Measurements from ENCODE around the gene CCDC40. TPM values are rescaled to one million over a fixed set of nuclear protein-coding genes. Genes with fewer than 3 reads are reported as not detected.
"Not testable (repeated sequence)": the region's sequence is repeated elsewhere in the genome, so short reads cannot be mapped to it uniquely, and the experiment has no call there.

Gene CCDC40
- total RNA-seq, 1 donor from 2014 or later, result 7.7 TPM

DNA sequence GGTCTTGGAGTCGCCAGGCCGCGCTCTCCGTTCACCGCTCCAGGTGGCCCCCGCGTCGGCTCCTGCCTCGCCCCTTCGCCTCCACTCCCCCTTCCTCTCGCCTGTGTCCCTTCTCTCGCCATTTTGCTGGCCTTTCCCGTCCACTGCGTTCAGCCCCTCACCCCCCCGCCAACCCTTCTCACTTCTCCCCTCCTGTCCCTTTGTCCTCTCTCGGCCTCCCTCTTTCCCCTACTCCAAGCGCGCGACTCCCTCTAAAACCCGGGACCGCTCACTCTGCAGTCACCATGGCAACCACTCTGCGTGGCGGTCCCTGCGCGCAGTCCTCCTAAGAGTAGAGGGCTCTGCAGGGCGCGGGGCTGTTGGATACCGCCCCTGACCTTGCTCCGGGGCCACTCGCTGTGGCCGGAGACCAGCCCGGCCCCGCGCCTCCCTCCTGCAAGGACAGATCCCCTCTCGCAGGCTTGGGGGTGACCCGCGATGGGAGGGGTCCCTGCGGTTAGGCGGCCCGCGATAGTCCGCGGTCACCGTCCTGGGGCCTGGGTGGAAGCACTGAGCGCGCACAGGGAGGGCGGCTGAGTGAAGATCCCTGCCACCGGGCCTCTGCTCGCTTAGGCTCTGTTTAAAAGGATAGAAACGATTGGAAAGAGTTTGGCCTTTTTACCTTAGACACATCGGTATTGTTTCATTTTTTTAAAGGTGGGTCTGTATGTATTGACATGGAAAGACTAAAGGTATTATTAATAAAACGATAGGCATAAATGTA lies 454 bp downstream of the CCDC40 start:
- Mint-ChIP-seq H3K4me3 (peak overlapping the region; percentile 95), H3K36me3 (peaks cover 21% of the 10 kb centered on the region), H3K4me1 (peaks cover 37% of the 10 kb centered on the region), H3K9me3 (no peaks in the 10 kb centered on the region), H3K27me3 (ENCODE audit: insufficient read depth, low read depth) (peaks cover 6% of the 10 kb centered on the region), H3K27ac (peak overlapping the region; percentile 98)
- peaks cover 11% of the 10 kb centered on the region for H3K27me3 ChIP-seq
- H3K79me2 ChIP-seq (ENCODE audit: low read depth), result peaks cover 34% of the 10 kb centered on the region
- no peaks in the 10 kb centered on the region for H3K9me3 ChIP-seq (ENCODE audit: low read depth)
- no peak for TF ChIP-seq EZH2phosphoT487 (IDR thresholded peaks at IDR 0.05)
- TF ChIP-seq EZH2 (IDR thresholded peaks at IDR 0.05), result no peak
- TF ChIP-seq, protein P1, sequence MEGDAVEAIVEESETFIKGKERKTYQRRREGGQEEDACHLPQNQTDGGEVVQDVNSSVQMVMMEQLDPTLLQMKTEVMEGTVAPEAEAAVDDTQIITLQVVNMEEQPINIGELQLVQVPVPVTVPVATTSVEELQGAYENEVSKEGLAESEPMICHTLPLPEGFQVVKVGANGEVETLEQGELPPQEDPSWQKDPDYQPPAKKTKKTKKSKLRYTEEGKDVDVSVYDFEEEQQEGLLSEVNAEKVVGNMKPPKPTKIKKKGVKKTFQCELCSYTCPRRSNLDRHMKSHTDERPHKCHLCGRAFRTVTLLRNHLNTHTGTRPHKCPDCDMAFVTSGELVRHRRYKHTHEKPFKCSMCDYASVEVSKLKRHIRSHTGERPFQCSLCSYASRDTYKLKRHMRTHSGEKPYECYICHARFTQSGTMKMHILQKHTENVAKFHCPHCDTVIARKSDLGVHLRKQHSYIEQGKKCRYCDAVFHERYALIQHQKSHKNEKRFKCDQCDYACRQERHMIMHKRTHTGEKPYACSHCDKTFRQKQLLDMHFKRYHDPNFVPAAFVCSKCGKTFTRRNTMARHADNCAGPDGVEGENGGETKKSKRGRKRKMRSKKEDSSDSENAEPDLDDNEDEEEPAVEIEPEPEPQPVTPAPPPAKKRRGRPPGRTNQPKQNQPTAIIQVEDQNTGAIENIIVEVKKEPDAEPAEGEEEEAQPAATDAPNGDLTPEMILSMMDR (IDR thresholded peaks at IDR 0.05), result no peak
- peak overlapping the region; percentile 88 for H3K4me2 ChIP-seq
- H3F3A ChIP-seq (ENCODE audit: low read depth), result peaks cover 23% of the 10 kb centered on the region
- peak overlapping the region; percentile 28 for H3K9ac ChIP-seq
- peak; percentile 92 for DNase-seq (ENCODE audit: low spot score)
- H3K36me3 ChIP-seq, result peaks cover 5% of the 10 kb centered on the region
- peaks cover 8% of the 10 kb centered on the region for H3K4me1 ChIP-seq
- H3K27ac ChIP-seq, result no peak overlapping the region
- H3K4me3 ChIP-seq, result peak overlapping the region; percentile 72
- peak overlapping the region; percentile 80 for H2AFZ ChIP-seq (replicated peaks)
- peaks cover 31% of the 10 kb centered on the region for H4K20me1 ChIP-seq (ENCODE audit: low read depth)

DNA sequence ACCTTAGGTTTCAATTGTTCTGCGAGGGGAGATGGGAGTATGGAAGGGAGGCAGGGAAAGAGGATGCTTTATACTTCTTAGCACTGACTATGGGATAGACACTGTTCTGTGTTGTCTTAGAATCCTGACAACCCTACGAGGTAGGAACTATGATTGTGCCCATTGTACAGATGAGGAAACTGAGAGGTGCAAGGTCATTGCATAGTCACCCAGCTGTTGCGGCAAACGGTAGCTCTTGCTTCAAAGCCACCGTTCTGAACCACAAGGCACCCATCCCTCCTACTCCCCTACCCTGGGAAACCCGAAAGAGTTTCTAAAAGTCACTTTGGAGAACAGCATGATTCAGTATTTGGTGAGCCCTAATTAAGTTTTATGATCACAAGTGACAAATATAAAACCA lies 7.5 kb downstream of the CCDC40 start:
- Mint-ChIP-seq H3K36me3 (peaks cover 41% of the 10 kb centered on the region), H3K27me3 (ENCODE audit: insufficient read depth, low read depth) (peaks cover 4% of the 10 kb centered on the region), H3K9me3 (peaks cover 4% of the 10 kb centered on the region), H3K4me1 (no peaks in the 10 kb centered on the region), H3K27ac (no peak overlapping the region), H3K4me3 (no peak overlapping the region)
- no peaks in the 10 kb centered on the region for H3K4me1 ChIP-seq
- H3K27me3 ChIP-seq, result no peaks in the 10 kb centered on the region
- H3K9ac ChIP-seq, result no peak overlapping the region
- no peak for DNase-seq (ENCODE audit: low spot score)
- H3K9me3 ChIP-seq (ENCODE audit: low read depth), result no peaks in the 10 kb centered on the region
- no peak overlapping the region for H3K4me2 ChIP-seq
- TF ChIP-seq, protein P1 (IDR thresholded peaks at IDR 0.05), result no peak
- TF ChIP-seq EZH2 (IDR thresholded peaks at IDR 0.05) (no peak), EZH2phosphoT487 (IDR thresholded peaks at IDR 0.05) (no peak)
- H2AFZ ChIP-seq (replicated peaks), result no peak overlapping the region
- H3F3A ChIP-seq (ENCODE audit: low read depth), result no peaks in the 10 kb centered on the region
- H4K20me1 ChIP-seq (ENCODE audit: low read depth), result no peaks in the 10 kb centered on the region
- no peak overlapping the region for H3K4me3 ChIP-seq
- no peaks in the 10 kb centered on the region for H3K79me2 ChIP-seq (ENCODE audit: low read depth)
- no peak overlapping the region for H3K27ac ChIP-seq
- peaks cover 5% of the 10 kb centered on the region for H3K36me3 ChIP-seq

DNA sequence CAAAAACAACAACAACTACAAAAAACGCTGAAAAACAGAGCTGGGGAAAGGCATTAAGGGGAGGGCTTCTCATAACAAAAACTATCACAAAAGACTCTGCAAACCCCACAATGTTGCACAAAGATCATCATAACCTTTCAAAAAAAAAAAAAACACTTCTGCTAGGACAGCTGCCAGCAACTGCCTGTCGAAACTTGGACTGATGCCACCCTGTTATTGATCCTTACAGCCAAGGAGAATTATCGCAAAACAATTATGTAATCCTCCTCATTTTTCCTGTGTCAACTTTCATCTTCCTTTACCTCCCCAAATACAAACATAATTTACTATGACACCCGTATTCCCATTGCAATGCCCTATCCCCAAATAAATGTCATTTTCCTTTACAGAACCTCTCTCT lies 9.3 kb downstream of the CCDC40 start:
- Mint-ChIP-seq H3K36me3 (peaks cover 39% of the 10 kb centered on the region), H3K27ac (no peak overlapping the region), H3K4me3 (no peak overlapping the region), H3K9me3 (peaks cover 4% of the 10 kb centered on the region), H3K4me1 (no peaks in the 10 kb centered on the region), H3K27me3 (ENCODE audit: insufficient read depth, low read depth) (peaks cover 2% of the 10 kb centered on the region)
- Histone ChIP-seq H3K4me3 (no peak overlapping the region), H3K4me2 (no peak overlapping the region), H3K9me3 (ENCODE audit: low read depth) (no peaks in the 10 kb centered on the region), H3K36me3 (peaks cover 4% of the 10 kb centered on the region), H3K27me3 (no peaks in the 10 kb centered on the region), H3K27ac (no peak overlapping the region), H4K20me1 (ENCODE audit: low read depth) (no peaks in the 10 kb centered on the region), H3K9ac (no peak overlapping the region), H3F3A (ENCODE audit: low read depth) (no peaks in the 10 kb centered on the region), H3K79me2 (ENCODE audit: low read depth) (no peaks in the 10 kb centered on the region), H3K4me1 (no peaks in the 10 kb centered on the region), H2AFZ (replicated peaks) (no peak overlapping the region)
- DNase-seq (ENCODE audit: low spot score), result no peak
- TF ChIP-seq EZH2 (IDR thresholded peaks at IDR 0.05) (no peak), EZH2phosphoT487 (IDR thresholded peaks at IDR 0.05) (no peak)
- TF ChIP-seq, protein P1 (IDR thresholded peaks at IDR 0.05), result no peak

DNA sequence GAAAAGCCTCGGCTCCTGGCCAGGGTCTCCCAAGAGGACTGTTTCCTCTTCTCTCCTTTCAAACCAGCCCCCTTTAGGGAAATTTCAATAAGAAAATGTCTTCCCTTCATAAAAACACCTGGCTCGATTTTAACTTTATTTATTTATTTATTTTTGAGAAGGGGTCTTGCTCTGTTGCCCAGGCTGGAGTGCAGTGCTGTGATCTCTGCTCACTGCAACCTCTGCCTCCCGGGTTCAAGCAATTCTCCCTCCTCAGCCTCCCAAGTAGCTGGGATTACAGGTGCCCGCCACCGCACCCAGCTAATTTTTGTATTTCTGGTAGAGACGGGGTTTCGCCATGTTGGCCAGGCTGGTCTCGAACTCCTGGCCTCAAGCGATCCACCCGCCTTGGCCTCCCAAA lies 10.3 kb downstream of the CCDC40 start:
- not testable (repeated sequence) for H3K9ac ChIP-seq; H3K4me3 Mint-ChIP-seq; H3K27me3 ChIP-seq; H3K4me1 Mint-ChIP-seq; H3F3A ChIP-seq (ENCODE audit: low read depth); H3K9me3 ChIP-seq (ENCODE audit: low read depth); H3K36me3 ChIP-seq; H3K79me2 ChIP-seq (ENCODE audit: low read depth); H3K4me2 ChIP-seq; H3K4me3 ChIP-seq; H3K27me3 Mint-ChIP-seq (ENCODE audit: insufficient read depth, low read depth); H3K27ac ChIP-seq; H3K4me1 ChIP-seq; H2AFZ ChIP-seq (replicated peaks); H3K27ac Mint-ChIP-seq; DNase-seq (ENCODE audit: low spot score); H3K9me3 Mint-ChIP-seq; H4K20me1 ChIP-seq (ENCODE audit: low read depth)
- peaks cover 35% of the 10 kb centered on the region for H3K36me3 Mint-ChIP-seq
